Stimulated activated CD8-positive, alpha-beta memory T cell treated with anti-CD3 and anti-CD28 coated beads, Interleukin-12 subunit alpha, Interleukin-12 subunit beta, amount 100 ng/mL, for 4 hours (primary cell): Measurements from ENCODE around the gene AAGAB.
"Not testable (repeated sequence)": the region's sequence is repeated elsewhere in the genome, so short reads cannot be mapped to it uniquely, and the experiment has no call there.

Experiments used
- DNase-seq: peaks from one replicate; pipeline ENCODE4 v3.0.0-alpha.2; 2020; ENCODE audit warnings: low read depth

The AAGAB gene

DNA sequence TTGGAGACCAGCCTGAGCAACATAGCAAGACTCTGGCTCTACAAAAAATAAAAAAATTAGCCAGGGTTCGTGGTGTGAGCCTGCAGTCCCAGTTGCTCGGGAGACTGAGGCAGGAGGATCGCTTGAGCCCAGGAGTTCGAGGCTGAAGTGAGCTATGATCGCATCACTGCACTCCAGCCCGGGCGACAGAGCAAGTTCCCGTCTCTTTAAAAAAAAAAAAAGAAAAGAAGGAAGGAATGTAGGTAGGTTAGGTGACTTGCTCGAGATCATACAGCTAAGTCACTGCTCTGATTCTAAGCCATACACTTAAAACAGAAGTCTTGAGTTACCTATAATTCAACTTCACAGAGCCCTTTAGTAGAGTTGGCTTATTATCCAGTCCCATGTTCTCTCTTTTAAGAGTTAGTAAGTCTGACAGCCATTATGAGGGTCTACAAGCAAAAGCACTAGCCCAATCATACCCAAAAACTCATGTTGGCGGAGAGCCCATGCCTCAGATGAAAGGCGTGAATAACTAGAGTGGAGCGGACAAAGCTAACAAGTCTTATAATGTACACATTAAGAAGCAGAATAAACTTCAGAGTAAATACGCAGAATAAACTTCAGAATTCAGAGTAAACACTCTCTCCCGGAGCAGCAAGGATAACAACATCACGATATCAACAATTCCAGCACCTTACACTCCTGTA, 768 bp downstream of the AAGAB start:
- DNase-seq = no peak

- DNase-seq = no peak
Measured at GRCh38 chr15:67253101-67253500, 1.4 kb downstream of the AAGAB start.

DNA sequence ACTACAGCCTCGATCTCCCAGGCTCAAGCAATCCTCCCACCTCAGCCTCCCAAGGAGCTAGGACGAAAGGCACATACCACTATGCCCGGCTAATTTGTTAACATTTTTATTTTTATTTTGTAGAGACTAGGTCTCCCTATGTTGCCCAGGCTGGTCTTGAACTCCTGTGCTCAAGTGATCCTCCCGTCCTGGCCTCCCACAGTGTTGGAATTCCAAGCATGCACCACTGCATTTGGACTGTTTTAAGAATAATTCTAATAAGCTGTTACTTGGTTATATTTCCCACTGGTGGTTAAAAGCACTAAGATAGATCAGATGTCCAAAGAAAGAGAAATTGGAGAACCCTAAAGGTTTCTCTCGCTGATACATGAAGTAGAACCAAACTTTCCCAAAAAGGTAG, 3.1 kb downstream of the AAGAB start:
- no peak for DNase-seq

- DNase-seq = no peak
Measured at GRCh38 chr15:67249830-67250229, 4.6 kb downstream of the AAGAB start.

GRCh38 chr15:67248011-67248505, 6.4 kb downstream of the AAGAB start:
- no peak for DNase-seq

DNA sequence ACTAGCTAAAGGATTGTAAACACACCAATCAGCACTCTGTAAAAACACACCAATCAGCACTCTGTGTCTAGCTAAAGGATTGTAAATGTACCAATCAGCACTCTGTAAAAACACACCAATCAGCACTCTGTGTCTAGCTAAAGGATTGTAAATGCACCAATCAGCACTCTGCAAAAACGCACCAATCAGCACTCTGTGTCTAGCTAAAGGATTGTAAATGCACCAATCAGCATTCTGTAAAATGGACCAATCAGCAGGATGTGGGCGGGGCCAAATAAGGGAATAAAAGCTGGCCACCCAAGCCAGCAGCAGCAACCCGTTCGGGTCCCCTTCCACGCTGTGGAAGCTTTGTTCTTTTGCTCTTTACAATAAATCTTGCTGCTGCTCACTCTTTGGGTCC, 7.9 kb downstream of the AAGAB start:
- not testable (repeated sequence) for DNase-seq

DNA sequence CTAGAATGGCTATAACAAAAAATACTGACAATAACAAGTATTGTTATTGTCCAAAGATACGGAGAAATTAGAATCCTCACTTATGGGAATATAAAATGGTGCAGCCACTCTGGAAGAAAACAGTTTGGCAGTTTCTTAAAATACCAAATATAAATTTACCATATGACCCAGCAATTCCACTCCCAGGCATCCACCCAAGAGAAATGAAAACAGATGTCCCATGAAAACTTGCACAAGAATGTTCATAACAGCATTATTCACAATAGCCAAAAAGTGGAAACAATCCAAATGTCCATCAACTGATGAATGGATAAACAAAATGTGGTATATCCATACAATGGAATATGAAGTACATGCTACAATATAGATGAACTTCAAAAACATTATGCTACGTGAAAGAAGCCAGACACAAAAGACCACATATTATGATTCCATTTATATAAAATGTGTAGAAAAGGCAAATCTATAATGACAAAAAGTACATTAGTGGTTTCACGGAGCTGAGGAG, 9.4 kb downstream of the AAGAB start:
- DNase-seq = no peak

- DNase-seq = no peak
Measured at GRCh38 chr15:67242708-67243111, 11.8 kb downstream of the AAGAB start.

DNA sequence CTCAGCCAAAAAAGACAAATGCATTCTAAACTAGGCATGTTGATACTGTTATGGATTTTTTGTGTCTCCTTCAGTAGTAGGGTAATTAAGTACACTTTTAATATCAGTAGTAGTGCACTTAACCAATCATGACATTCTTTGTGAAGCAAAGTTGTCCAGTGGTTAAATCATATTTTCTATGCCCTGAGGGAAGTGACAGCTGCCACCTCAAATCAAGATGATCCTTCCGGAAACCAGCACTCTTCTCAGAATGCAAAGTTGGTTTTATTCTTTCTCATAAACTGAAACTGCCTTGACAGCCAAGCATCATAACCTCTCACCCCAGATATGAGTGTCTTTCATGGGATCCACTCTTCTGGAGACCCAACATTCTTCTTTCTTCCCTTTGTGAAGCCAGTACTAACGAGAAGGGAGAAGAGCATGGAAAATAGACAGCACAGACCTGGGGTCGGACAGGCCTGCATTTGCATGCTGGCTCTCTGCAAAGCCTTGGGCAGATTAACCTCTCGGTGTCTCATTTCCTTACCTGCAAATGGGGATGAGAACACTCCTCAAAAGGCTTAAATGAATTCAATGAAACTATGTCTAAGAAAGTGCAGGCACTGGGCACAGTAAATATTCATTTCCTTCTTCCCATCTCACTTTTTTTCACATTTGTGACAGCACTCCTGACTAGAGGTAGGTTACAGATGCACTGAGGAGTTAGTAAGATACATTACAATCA, 13.2 kb downstream of the AAGAB start:
- DNase-seq = no peak

- DNase-seq = no peak
Measured at GRCh38 chr15:67240235-67241131, 14.0 kb downstream of the AAGAB start.

DNA sequence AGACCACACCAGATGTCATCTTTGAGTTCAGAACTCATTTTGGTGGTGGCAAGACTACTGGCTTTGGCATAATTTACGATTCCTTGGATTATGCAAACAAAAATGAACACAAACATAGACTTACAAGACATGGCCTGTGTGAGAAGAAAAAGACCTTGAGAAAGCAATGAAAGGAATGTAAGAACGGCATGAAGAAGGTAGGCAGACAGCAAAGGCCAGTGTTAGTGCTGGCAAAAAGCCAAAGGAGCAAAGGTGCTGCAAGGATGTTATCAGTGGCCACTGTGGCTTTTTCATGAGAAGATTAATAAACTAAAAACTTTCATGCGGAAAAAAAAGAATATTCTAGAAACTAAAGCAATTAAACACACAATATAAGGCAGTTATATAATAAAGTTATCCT, 21.9 kb downstream of the AAGAB start:
- DNase-seq = no peak

- DNase-seq = no peak
Measured at GRCh38 chr15:67230504-67230903, 24.0 kb downstream of the AAGAB start.

GRCh38 chr15:67228286-67228685, 26.2 kb downstream of the AAGAB start:
- DNase-seq = no peak

DNA sequence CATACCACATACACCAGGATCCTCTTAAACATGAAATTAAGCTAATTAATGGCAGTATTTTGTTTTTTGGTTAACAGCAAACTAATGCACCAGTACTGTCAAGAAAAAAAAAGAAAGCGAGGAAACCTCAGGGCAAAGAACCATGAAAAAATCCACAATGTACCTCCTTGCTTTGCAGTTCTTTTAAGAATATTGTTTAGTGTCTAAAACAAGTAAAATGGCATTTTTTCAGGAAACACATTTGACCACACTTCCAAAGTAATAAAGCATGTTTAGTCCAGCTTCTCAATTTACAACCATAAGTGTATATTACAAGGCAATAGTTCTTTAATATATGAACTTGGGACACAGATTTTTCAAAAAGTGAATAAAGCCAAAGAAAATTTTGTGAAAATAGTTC, 26.6 kb downstream of the AAGAB start:
- no peak for DNase-seq

- no peak for DNase-seq
Measured at GRCh38 chr15:67227431-67227830, 27.0 kb downstream of the AAGAB start.

GRCh38 chr15:67225336-67225735, 29.1 kb downstream of the AAGAB start:
- no peak for DNase-seq

DNA sequence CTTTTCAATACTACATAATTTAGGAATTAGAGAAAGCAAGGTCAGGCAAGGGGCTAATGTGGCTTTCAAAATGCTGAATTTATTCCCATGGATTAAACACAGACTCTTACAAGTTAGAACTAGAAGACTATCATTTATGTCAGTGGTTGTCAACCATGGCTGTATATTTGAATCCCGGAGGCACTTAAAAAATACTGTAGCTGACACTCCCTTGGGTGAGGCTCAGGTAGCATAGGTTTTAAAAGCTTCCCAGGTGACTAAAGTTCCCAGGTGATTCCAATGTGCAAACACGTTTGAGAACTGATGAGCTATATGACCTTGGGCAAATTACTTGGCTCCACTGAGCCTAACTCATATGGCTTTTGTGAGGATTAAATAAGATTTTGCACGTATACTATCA, 29.6 kb downstream of the AAGAB start:
- DNase-seq = no peak

DNA sequence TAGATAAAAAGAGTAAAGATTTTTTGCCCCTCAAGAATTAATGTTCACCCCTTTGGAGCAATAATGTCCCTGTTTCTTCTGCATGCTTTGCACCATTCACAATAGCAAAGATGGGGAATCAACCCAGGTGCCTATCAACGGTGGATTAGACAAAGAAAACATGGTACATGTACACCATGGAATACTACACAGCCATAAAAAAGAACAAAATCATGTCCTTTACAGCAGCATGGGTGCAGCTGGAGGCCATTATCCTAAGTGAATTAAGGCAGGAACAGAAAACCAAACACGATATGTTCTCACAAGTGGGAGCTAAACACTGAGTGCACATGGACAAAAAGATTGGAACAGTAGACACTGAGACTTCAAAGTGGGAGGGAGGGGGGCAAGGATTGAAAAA, 35.2 kb downstream of the AAGAB start:
- no peak for DNase-seq

- no peak for DNase-seq
Measured at GRCh38 chr15:67218428-67218827, 36.0 kb downstream of the AAGAB start.

GRCh38 chr15:67216859-67217258, 37.6 kb downstream of the AAGAB start:
- no peak for DNase-seq

GRCh38 chr15:67215102-67215501, 39.4 kb downstream of the AAGAB start:
- no peak for DNase-seq

DNA sequence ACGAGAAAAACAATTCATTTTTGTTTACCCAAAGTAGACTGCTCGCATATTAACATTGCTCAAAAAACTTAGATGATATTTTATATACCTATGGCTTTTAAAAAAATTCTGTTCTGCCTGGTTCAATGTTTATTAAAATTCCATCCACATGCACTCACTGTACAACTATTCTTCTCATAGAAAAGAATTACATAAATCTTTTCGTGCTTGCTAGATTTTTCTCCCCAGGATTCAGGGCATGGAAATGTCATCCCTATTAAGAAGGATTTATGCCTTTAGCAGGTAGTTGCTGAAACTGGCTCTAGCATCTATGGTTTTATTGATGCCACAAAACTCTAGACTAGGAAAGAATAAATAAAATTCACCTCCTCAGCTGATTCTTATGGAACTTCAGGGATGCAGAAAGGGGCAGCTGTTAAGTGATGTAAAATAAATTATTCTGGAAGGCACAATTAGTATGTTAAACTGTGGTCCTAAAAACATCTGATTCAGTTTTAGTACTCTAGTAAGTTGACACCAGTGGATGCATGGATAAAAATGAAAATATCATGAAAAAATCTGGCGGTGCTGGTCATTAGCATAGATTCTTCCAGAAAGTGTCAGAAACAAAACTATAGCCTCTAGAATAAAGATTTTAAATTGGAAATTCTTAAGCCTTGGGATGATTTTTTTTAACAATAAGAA, 41.6 kb downstream of the AAGAB start:
- DNase-seq = no peak
